Skeletal muscle cell (primary cell): Measurements from ENCODE around the gene MMP11.
A peak's percentile ranks its signal among the peaks of the same experiment; 100 is the strongest.

Experiments
- DNase-seq: peaks from one replicate; pipeline ENCODE4 v3.0.0-alpha.2; 2010; ENCODE audit warnings: low read depth
- H3K4me3 ChIP-seq: 2 replicates; pipeline ENCODE4 v1.5.1; 2011; ENCODE audit warnings: low read depth, mild to moderate bottlenecking, control low read depth, low read length, moderate library complexity

Gene MMP11

GRCh38 chr22:23796461-23796860, 23.8 kb downstream of the MMP11 start:
- no peak overlapping the region for H3K4me3 ChIP-seq
- peak; percentile 69 for DNase-seq

GRCh38 chr22:23800297-23801237, 27.9 kb downstream of the MMP11 start:
- H3K4me3 ChIP-seq: no peak overlapping the region
- DNase-seq: no peak

- no peak overlapping the region for H3K4me3 ChIP-seq
- DNase-seq: no peak
These were observed 28.7 kb downstream of the MMP11 start for GRCh38 chr22:23801238-23801821.

- H3K4me3 ChIP-seq: no peak overlapping the region
- no peak for DNase-seq
These were observed 29.3 kb downstream of the MMP11 start for GRCh38 chr22:23801886-23802377.

GRCh38 chr22:23803001-23803819, 30.6 kb downstream of the MMP11 start:
- no peak overlapping the region for H3K4me3 ChIP-seq
- DNase-seq: no peak

GRCh38 chr22:23804781-23805291, 32.2 kb downstream of the MMP11 start:
- no peak for DNase-seq
- no peak overlapping the region for H3K4me3 ChIP-seq

GRCh38 chr22:23806837-23807236, 34.2 kb downstream of the MMP11 start:
- H3K4me3 ChIP-seq: no peak overlapping the region
- no peak for DNase-seq

GRCh38 chr22:23812378-23812777, 39.7 kb downstream of the MMP11 start:
- no peak overlapping the region for H3K4me3 ChIP-seq
- no peak for DNase-seq

- H3K4me3 ChIP-seq: no peak overlapping the region
- no peak for DNase-seq
These were observed 43.0 kb downstream of the MMP11 start for GRCh38 chr22:23815541-23816155.

- no peak overlapping the region for H3K4me3 ChIP-seq
- no peak for DNase-seq
These were observed 43.7 kb downstream of the MMP11 start for GRCh38 chr22:23816156-23816976.

GRCh38 chr22:23817146-23817545, 44.5 kb downstream of the MMP11 start:
- no peak for DNase-seq

GRCh38 chr22:23818541-23818940, 45.9 kb downstream of the MMP11 start:
- H3K4me3 ChIP-seq: no peak overlapping the region
- no peak for DNase-seq

More at GRCh38 chr22:23817146-23817545, 44.5 kb downstream of the MMP11 start:
- no peak overlapping the region for H3K4me3 ChIP-seq

GRCh38 chr22:23820748-23821211, 48.1 kb downstream of the MMP11 start:
- H3K4me3 ChIP-seq: no peak overlapping the region
- DNase-seq: no peak

GRCh38 chr22:23822101-23822671, 49.5 kb downstream of the MMP11 start:
- no peak overlapping the region for H3K4me3 ChIP-seq
- no peak for DNase-seq

- H3K4me3 ChIP-seq: no peak overlapping the region
- no peak for DNase-seq
These were observed 50.7 kb downstream of the MMP11 start for GRCh38 chr22:23823331-23823791.

- no peak for DNase-seq
These were observed 52.0 kb downstream of the MMP11 start for GRCh38 chr22:23824476-23825245.

GRCh38 chr22:23825246-23825905, 52.7 kb downstream of the MMP11 start:
- no peak for DNase-seq
- H3K4me3 ChIP-seq: no peak overlapping the region

More at GRCh38 chr22:23824476-23825245, 52.0 kb downstream of the MMP11 start:
- H3K4me3 ChIP-seq: no peak overlapping the region
